Body of pancreas (tissue), 4 donors: ENCODE data around the gene CDH20.
"Not testable (repeated sequence)": the region's sequence is repeated elsewhere in the genome, so short reads cannot be mapped to it uniquely, and the experiment has no call there.

Experiments used
- POLR2A ChIP-seq, 3 donors: fragments of 450-650 bp; IDR thresholded peaks; one replicate each; pipeline ENCODE4 v1.6.1; 2016; ENCODE audit warnings: antibody characterized with exemption in 3 of 3, mild to moderate bottlenecking in 2 of 3
- TF ChIP-seq, protein P1 (sequence below), 7 experiments: fragments of 450-650 bp in 4 of 7; fragments of 200-600 bp in 3 of 7; sonication (generic) in 3 of 7; IDR thresholded peaks; one replicate each; pipeline ENCODE4 v1.5.1; 2016 to 2019; ENCODE audit warnings: antibody characterized with exemption in 7 of 7

GRCh38 chr18:61369671-61370070, 36.4 kb downstream of the CDH20 start:
- TF ChIP-seq, protein P1, sequence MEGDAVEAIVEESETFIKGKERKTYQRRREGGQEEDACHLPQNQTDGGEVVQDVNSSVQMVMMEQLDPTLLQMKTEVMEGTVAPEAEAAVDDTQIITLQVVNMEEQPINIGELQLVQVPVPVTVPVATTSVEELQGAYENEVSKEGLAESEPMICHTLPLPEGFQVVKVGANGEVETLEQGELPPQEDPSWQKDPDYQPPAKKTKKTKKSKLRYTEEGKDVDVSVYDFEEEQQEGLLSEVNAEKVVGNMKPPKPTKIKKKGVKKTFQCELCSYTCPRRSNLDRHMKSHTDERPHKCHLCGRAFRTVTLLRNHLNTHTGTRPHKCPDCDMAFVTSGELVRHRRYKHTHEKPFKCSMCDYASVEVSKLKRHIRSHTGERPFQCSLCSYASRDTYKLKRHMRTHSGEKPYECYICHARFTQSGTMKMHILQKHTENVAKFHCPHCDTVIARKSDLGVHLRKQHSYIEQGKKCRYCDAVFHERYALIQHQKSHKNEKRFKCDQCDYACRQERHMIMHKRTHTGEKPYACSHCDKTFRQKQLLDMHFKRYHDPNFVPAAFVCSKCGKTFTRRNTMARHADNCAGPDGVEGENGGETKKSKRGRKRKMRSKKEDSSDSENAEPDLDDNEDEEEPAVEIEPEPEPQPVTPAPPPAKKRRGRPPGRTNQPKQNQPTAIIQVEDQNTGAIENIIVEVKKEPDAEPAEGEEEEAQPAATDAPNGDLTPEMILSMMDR (IDR thresholded peaks at IDR 0.05) = not testable (repeated sequence)
- TF ChIP-seq POLR2A (IDR thresholded peaks at IDR 0.05) = not testable (repeated sequence)
